GM18520 (cell line): Measurements from ENCODE around the gene TMEM38A.
"Not testable (repeated sequence)": the region's sequence is repeated elsewhere in the genome, so short reads cannot be mapped to it uniquely, and the experiment has no call there.

Source experiments
- ATAC-seq: cut with Tn5 transposase; IDR thresholded peaks from one replicate; pipeline ENCODE4 v1.9.1; 2021; ENCODE audit not compliant: unreplicated experiment

TMEM38A gene

GRCh38 chr19:16637535-16637934, 23.4 kb upstream of the TMEM38A start:
- no peak for ATAC-seq

- ATAC-seq = no peak
Observed at GRCh38 chr19:16638666-16639065, 22.3 kb upstream of the TMEM38A start.

- ATAC-seq = no peak
Observed at GRCh38 chr19:16640951-16641350, 20.0 kb upstream of the TMEM38A start.

GRCh38 chr19:16641695-16642094, 19.2 kb upstream of the TMEM38A start:
- ATAC-seq = no peak

GRCh38 chr19:16645140-16645539, 15.8 kb upstream of the TMEM38A start:
- no peak for ATAC-seq

GRCh38 chr19:16649734-16650133, 11.2 kb upstream of the TMEM38A start:
- ATAC-seq = no peak

GRCh38 chr19:16650821-16651220, 10.1 kb upstream of the TMEM38A start:
- no peak for ATAC-seq

GRCh38 chr19:16651421-16652188, 9.3 kb upstream of the TMEM38A start:
- ATAC-seq = not testable (repeated sequence)

GRCh38 chr19:16652854-16653253, 8.1 kb upstream of the TMEM38A start:
- no peak for ATAC-seq

- no peak for ATAC-seq
Observed at GRCh38 chr19:16654140-16654539, 6.8 kb upstream of the TMEM38A start.

GRCh38 chr19:16654627-16655026, 6.3 kb upstream of the TMEM38A start:
- no peak for ATAC-seq

GRCh38 chr19:16655727-16656126, 5.2 kb upstream of the TMEM38A start:
- no peak for ATAC-seq

- ATAC-seq = no peak
Observed at GRCh38 chr19:16657384-16657783, 3.6 kb upstream of the TMEM38A start.

GRCh38 chr19:16659464-16659831, 1.5 kb upstream of the TMEM38A start:
- no peak for ATAC-seq

GRCh38 chr19:16659832-16660708, 869 bp upstream of the TMEM38A start, which contains the start of gene SMIM7:
Gene SMIM7 (minus strand): TSS chr19:16660144. CDS start chr19:16660110, 34 bp downstream.
- ATAC-seq = peak; percentile 88

- ATAC-seq = no peak
Observed at GRCh38 chr19:16661480-16662034, 618 bp downstream of the TMEM38A start.

GRCh38 chr19:16668176-16668575, 7.2 kb downstream of the TMEM38A start:
- ATAC-seq = no peak

GRCh38 chr19:16668702-16669101, 7.8 kb downstream of the TMEM38A start:
- ATAC-seq = not testable (repeated sequence)

GRCh38 chr19:16670291-16670690, 9.4 kb downstream of the TMEM38A start:
- no peak for ATAC-seq

- ATAC-seq = no peak
Observed at GRCh38 chr19:16671652-16672274, 10.8 kb downstream of the TMEM38A start.

- no peak for ATAC-seq
Observed at GRCh38 chr19:16673231-16673630, 12.3 kb downstream of the TMEM38A start.
